ENCODE results near the gene SERPIND1. TPM values are rescaled to one million over a fixed set of nuclear protein-coding genes. Genes with fewer than 3 reads are reported as not detected.

SERPIND1 gene
- total RNA-seq, 1 donor from 2014 or later = not detected

DNA sequence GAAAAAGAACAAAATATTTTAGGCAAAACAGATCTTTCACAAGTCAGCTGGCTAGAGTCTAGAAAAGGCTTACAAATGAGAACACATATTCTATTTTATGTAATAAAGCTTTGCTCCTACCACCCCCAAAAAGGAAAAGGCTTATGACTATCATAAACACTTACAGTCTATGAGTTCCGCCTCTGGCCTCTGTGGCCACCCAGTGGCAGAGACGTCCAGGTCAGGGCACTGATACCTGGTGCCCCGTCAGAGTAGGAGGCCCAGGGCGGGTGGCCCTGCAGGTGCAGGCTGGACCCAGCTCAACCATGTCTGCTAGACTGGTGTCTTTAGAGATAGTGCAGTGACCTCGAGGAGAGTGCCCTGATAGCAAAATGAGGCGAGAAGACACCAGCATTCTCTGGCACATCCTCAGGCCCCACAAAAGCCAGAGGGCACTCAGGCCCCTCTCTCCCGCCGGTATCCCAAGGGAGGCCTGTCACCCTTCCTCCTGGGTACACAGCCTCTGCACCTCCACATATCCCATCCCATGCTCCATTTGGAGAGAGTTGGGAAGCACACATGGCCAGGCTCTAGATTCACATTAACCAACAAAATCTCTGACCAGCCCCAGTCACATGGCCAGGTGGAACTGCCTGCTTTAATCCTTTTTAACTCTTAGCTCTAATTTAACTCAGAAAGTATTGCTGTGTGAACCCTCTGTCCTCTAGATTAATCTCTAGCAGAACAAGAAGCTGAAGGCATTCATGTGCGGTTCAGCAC is 27.3 kb upstream of the SERPIND1 start:
- intact Hi-C loops (cut with micrococcal nuclease) = no loop called here

DNA sequence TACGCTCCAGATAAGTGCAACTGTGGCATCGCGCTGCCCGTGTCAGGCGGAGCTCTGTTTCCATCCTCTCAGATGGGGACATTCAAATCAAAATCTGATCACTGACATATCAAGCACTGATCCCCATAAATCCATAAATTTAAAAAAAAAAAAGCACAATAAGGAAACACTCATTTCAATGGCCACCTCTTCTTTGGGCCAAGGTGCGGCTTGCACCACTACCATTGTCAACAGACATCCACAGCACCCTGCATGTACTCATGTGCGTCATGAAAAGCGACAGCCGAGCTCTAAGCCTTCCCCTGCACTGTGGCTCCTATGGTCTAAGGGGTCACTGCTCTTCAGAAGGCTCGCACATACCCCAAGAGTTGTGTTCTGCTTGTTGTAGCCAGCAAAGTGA is 26.7 kb upstream of the SERPIND1 start:
- intact Hi-C loops (cut with micrococcal nuclease) = no loop called here

- intact Hi-C loops (cut with micrococcal nuclease) = no loop called here
These were observed 25.8 kb upstream of the SERPIND1 start for GRCh38 chr22:20748082-20748481.

DNA sequence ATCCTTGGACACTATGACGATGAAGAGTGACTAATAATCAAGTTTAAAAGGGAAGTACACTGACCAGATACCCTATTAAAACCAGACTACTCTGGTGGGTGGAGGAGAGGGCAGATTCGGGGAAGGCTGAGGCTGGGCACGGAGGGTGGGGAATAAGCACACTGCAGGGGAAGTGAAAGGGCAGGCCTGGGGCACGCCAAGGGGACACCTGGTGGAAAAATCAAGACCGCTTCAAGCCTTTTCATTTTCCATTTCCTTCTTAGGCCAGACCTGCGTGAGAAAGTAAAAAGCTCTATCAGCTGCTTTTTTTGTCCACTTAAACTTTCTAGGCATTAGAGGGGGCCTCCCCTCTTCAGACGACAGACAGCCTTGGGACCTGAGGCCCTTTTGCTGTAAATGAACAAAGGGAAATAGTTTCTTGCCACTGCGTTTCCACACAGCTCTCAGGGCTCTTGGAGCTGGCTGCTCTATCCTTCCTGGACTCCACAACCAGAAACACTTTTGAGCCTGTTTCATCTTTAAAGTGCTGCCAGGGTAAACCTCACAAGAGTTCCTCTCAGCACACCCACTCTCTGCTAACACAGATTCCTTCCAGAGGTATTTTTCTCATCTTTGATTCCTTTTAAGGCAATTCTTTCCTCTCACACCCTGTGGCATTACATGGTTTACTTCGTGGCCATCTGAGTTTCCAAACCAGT is 25.0 kb upstream of the SERPIND1 start:
- intact Hi-C loops (cut with micrococcal nuclease) = no loop called here

DNA sequence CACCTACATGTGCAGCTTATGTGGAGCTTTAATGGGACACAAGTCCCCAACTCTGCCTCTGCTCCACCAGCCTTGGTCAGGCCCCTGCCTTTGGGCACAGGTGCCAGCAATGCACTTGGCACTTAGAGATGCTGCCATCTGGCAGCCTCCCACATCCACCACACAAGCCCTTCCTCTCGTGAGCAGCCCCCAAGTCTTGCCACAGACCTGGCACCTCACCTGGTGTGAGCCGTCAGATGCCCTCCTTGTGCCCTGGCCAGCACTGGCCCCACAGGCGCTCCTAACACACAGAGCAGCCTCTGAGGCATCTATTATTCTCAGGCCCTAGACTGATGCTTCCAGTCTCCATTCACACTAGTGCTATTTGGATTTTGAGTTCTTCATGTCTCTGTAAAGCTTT is 24.5 kb upstream of the SERPIND1 start:
- intact Hi-C loops (cut with micrococcal nuclease) = no loop called here

DNA sequence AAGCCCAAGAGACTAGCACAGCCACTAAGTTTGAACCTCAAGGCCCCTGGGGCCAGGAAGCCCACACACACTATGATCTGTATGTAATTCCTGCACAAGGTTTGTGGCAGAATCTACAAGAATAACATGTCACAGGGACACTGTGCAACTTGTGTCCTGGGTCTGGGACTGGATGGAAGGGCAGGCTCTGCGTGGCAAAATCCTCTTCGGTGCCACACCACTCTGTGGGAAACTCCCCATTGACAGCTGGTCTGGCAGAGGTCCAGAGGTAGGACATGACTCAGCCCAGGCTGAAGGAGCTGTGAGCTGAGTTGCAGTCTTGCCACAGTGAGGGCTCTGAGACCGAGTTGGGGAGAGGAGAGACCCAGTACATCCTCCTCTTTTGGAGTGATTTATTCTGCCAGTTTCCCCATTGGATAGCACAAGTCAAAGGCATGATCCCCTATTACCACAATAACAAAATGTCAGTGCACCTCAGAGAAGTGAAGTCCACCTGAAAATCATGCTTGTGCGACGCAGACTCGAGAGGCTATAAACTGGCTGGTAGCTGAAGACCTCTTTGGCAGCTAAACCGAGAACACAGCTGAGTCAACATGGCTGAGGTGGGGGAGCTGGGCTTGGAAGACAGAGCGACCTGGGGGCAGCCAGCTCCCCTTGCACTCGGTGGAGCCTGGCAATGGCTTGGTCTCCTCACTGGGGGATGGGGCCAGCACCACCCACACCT is 23.3 kb upstream of the SERPIND1 start:
- intact Hi-C loops (cut with micrococcal nuclease) = no loop called here

DNA sequence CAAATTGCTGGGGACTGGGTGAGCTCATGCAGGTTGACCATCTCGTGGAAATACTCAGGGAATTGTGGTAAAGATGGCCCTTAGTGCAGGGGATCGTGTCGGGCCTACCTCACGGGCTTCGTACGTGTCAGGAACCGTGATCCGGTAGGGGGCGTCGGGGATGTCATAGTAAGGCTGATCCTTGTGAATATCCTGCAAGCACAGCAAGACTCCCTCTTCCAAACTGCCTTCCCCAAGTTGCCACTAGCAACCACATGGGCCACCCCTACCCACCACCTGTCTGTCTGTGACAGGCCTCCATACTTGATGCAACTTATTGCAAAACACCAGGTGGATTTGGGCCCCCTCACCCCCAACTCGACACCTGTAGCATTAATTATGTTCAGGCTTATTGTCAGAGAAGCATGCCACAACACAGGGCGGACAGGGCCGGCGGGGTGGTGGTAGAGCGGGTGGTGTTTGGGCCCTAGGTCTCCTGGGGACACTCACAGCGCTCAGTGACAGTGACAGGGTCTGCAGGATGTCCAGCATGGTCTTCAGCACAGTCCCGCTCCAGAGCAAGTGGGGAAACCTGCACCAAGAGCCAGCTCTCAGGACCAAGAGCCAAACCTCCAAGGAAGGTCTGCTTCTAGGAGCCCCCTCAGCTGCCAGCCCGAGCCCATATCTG is 22.6 kb upstream of the SERPIND1 start:
- intact Hi-C loops (cut with micrococcal nuclease) = no loop called here

DNA sequence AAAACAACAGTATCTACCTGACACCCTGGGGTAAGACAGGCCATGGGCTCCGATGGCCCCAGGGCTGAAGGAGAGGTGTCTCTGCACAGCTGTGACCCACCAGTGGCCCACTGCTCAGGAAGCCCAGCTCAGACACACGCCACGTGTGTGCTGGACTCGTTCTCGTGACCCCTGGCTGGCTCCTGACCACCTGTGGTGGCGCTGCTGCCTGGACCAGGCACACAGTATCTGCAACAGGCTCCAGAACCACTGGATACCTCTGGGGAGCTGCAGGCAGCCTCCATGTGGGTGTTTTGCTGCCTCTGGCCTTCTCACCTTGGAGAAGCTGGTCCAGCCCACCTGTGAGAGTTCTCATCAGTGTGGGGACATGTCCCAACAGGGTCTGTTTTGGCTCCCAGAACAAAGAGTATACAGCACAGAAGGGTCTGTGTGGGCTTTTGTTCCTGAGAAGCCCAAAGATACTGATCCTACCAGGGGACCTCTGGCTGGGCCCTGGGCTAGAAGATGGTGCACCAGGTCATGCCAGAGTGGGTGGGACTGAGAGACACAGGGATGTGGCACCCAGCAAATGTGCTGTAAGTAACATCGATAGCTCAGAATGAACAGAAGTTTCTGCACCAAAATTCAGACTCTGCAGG is 21.7 kb upstream of the SERPIND1 start:
- intact Hi-C loops (cut with micrococcal nuclease) = no loop called here

- intact Hi-C loops (cut with micrococcal nuclease) = no loop called here
These were observed 21.0 kb upstream of the SERPIND1 start for GRCh38 chr22:20752873-20753272.

DNA sequence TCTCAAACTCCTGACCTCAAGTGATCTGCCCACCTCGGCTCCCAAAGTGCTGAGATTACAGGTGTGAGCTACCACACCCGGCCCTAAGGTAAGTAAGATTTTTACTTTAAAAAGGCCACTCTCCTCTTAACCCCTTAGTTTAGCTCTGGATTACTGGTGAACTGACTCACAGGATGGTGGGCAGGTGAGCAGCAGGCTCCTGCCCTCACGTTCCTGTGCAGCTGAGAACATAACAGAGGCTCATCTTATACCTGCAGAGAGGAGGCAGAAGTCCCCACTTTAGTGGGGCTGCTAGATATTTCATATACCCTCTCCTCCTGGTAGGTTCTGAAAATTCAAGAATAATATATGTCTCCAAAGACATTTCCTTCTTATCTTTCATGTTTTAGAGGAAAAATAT is 17.1 kb upstream of the SERPIND1 start:
- intact Hi-C loops (cut with micrococcal nuclease) = no loop called here

DNA sequence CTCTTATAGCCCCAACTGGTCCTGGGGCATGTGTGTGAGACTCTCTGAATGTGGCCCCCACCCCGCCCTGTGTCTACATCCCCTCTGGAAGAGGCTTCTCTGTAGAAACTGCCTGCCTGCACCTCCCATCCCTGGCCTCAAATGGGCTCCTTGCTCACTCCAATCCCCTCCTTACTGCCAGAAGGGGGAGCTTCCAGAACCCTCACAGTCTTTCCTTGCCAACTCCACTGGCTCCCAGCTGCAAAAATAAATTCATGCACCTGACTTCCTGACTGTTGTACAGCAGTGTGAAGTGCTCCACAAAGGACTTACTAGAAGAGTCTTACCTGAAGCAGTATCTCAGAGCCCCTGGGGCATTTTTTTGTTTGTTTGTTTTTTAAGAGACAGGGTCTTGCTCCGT is 15.2 kb upstream of the SERPIND1 start:
- intact Hi-C loops (cut with micrococcal nuclease) = no loop called here

GRCh38 chr22:20760084-20760483 is 13.8 kb upstream of the SERPIND1 start:
- intact Hi-C loops (cut with micrococcal nuclease) = loop anchor here (10.0 kb wide), 1 partner anchor 65 kb away; no protein-coding TSS in a partner anchor

GRCh38 chr22:20761536-20761935 is 12.4 kb upstream of the SERPIND1 start:
- intact Hi-C loops (cut with micrococcal nuclease) = loop anchor here (10.0 kb wide), 1 partner anchor 63 kb away; no protein-coding TSS in a partner anchor

DNA sequence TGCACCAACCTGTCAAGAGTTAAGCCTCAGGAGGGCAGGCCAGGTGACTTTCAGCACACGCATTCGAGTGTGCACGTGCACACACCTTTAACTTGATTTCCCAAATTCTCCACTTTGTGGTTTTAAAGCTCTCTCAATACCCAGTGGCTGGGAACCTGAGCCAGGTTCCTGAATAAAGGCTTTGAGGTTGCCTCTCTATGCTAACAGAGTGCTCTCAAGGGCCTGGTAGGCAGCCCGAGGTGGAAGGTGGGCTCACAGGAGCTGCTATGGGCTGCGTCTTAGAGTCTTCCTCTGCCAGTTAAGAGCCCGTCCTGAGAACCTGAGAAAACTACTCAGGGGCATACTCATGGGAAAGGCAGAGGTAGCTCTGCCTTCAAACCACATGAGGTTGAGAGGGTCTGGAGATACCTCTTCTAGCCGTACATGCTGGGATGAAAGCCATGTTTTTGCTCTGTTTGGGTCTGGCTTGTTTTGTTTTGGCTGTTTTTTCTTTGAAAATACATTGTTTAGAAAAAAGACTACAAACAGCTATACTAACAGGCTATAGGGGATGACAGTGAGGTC is 11.6 kb upstream of the SERPIND1 start:
- intact Hi-C loops (cut with micrococcal nuclease) = loop anchor here (10.0 kb wide), 1 partner anchor 62 kb away; no protein-coding TSS in a partner anchor

DNA sequence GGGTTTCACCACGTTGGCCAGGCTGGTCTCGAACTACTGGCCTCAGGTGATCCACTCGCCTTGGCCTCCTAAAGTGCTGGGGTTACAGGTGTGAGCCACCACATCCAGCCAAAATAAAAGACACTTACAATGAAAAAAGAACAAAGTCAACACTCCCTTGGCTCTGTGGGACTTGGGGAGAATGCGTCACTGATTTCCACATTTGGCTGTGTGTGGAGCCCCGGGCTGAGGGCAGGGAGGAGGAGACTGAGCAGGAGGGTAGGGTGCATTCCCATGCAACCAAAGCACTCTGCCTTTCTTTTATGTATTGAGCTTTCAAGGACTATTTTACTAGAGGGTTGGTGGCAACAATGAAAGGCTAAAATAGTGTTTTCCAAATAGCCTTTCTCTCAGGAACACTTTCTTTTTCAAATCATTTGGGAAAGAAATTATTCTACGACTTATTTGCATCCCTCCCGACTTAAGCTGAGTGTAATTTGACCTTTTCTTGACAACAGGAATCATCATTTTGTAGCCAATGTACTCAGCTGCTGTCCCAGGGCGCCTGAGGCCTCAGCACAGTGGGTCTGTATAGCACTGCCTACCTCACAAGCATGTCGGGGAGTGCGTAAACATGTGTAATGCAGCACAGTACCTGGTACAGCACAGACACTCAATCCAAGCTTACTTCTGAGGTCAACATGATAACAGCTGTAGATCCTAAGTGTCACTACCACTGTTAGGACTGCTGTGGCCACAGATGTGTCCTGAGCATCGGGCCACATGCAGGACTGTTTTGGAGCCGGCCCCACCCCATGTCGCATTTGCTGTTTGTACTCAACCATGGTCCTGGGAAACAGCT is 10.1 kb upstream of the SERPIND1 start:
- intact Hi-C loops (cut with micrococcal nuclease) = loop anchor here (10.0 kb wide), 1 partner anchor 61 kb away; no protein-coding TSS in a partner anchor

- intact Hi-C loops (cut with micrococcal nuclease) = loop anchor here (10.0 kb wide), 1 partner anchor 60 kb away; no protein-coding TSS in a partner anchor
These were observed 9.5 kb upstream of the SERPIND1 start for GRCh38 chr22:20764471-20764720.

GRCh38 chr22:20764729-20765128 is 9.2 kb upstream of the SERPIND1 start:
- intact Hi-C loops (cut with micrococcal nuclease) = loop anchor here (10.0 kb wide), 1 partner anchor 60 kb away; no protein-coding TSS in a partner anchor

- intact Hi-C loops (cut with micrococcal nuclease) = loop anchor here (10.0 kb wide), 1 partner anchor 59 kb away; no protein-coding TSS in a partner anchor
These were observed 8.0 kb upstream of the SERPIND1 start for GRCh38 chr22:20765938-20766337.

DNA sequence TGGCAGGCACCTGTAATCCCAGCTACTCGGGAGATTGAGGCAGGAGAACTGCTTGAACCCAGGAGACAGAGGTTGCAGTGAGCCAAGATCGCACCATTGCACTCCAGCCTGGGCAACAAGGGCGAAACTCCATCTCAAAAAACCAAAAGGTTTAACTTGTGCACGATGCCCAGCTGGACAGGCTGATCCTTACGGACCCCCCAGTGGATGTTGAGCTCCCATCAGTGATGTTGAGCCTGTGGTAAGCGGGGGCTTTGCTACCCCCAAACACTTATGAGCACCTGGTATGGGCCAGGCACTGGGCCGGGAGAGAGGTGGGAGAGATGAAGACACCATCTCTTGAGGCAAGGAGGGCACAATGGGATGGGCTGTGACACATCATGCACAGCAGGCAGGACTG is 7.4 kb upstream of the SERPIND1 start:
- intact Hi-C loops (cut with micrococcal nuclease) = loop anchor here (10.0 kb wide), 1 partner anchor 58 kb away; no protein-coding TSS in a partner anchor

DNA sequence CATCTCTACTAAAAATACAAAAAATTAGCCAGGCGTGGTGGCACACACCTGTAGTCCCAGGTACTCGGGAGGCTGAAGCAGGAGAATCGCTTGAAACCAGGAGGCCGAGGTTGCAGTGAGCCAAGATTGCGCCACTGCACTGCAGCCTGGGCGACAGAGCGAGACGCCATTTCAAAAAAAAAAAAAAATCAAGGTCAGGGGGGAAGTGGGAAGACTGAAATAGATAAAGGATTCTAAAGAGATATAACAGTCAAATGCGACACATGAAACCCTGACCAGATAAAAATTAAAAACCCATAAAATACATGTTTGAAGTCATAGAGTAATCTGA is 4.5 kb upstream of the SERPIND1 start:
- intact Hi-C loops (cut with micrococcal nuclease) = loop anchor here (10.0 kb wide), 1 partner anchor 55 kb away; no protein-coding TSS in a partner anchor

All from T-helper 1 cell treated with Interleukin-12 subunit alpha and Interleukin-12 subunit beta and Interleukin-4 antibody, amounts not matched to agents 30 ng/mL and 1 ng/mL, for 36 hours (primary cell).